DMS79 (cell line): ENCODE measurements around the gene CRIP1.

Experiments used
- DNase-seq: peaks from one replicate; lab custom pipeline; 2025; lab: John Stamatoyannopoulos, UW

Gene CRIP1

GRCh38 chr14:105533811-105534498 is 47.3 kb downstream of the CRIP1 start:
- DNase-seq, result no peak

GRCh38 chr14:105534586-105534985 is 47.9 kb downstream of the CRIP1 start:
- DNase-seq, result no peak

- no peak for DNase-seq
These were observed 49.4 kb downstream of the CRIP1 start for GRCh38 chr14:105536051-105536450.

DNA sequence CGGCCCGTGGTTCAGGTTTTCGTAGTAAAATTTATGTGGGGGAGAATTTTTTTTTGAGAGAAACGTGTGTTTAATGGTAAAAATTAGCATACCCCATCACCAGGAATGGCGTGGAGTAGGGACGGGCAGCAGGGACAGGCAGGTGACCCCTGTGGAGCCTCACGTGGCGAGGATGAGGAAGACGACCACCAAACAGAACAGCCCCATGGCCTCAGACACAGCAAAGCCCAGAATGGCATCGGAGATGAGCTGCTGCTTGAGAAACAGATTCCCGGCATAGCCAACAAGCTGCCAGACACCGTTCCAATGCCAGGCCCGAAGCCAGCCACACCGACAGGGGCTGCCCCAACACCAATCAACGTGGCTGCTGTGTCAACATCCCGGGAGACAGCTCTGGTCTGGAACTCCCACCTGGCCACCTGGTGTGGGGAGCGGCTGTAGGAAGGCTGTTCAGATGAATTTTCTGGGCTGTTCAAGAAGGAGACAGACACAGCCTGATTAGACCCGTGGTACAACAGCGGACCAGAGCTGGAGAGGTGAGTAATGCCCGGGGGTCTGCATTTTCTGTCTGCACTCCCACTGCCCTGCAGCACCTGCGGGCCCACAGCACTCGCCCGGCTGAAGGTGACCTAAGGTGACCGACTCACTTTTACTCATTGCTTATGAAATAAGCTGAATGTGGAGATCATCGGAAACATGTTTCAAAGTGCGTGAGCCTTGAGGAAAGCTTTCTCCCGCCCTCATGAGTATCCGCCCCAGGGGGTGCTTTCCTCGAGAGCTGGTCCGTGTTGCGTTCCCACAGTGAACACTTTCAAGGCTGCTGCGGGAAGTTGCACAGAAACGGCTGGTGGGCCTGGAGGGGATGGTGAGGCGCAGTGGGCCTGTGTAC is 50.2 kb downstream of the CRIP1 start:
- no peak for DNase-seq

- DNase-seq, result no peak
These were observed 51.1 kb downstream of the CRIP1 start for GRCh38 chr14:105537580-105538474.
